Natural killer cell (primary cell): ENCODE measurements around the gene ACVR1C. TPM values are rescaled to one million over a fixed set of nuclear protein-coding genes. Genes with fewer than 3 reads are reported as not detected.

Experiments
- ATAC-seq, 3 donors: fragments of 150-1000 bp in 2 of 3; fragments of 200-7000 bp in 1 of 3; cut with Tn5 transposase; 1 replicate in 1 of 3; 2 replicates in 2 of 3; pipeline ENCODE4 v1.10.0; 2021; ENCODE audit warnings: mild to moderate bottlenecking in 2 of 3, moderate library complexity in 2 of 3
- DNase-seq, 2 donors: peaks; one replicate each; pipeline versions ENCODE4 v3.0.0 to v3.0.0-alpha.2; 2013 to 2021; ENCODE audit warnings: mixed read lengths in 1 of 2
- H3K27ac ChIP-seq: one replicate; pipeline ENCODE4 v1.5.1; 2013; ENCODE audit warnings: mild to moderate bottlenecking, low read length
- H3K27me3 ChIP-seq: one replicate; pipeline ENCODE4 v1.6.1; 2013; ENCODE audit warnings: low read length; ENCODE audit not compliant: control insufficient read depth, insufficient read depth
- H3K36me3 ChIP-seq: one replicate; pipeline ENCODE4 v1.6.1; 2013; ENCODE audit warnings: low read length; ENCODE audit not compliant: control insufficient read depth, insufficient read depth
- H3K4me1 ChIP-seq: one replicate; pipeline ENCODE4 v1.6.1; 2013; ENCODE audit warnings: low read length; ENCODE audit not compliant: control insufficient read depth, insufficient read depth
- H3K4me3 ChIP-seq: one replicate; pipeline ENCODE4 v1.5.1; 2013; ENCODE audit warnings: low read length
- H3K9me3 ChIP-seq: one replicate; pipeline ENCODE4 v1.6.1; 2013; ENCODE audit warnings: low read length; ENCODE audit not compliant: control insufficient read depth, insufficient read depth
- H3K27ac Mint-ChIP-seq, 2 donors: one replicate each; pipeline ENCODE4 v1.8.0; 2022; ENCODE audit warnings: mild to moderate bottlenecking in 2 of 2, mixed read lengths in 2 of 2, moderate library complexity in 1 of 2
- H3K27me3 Mint-ChIP-seq, 2 donors: one replicate each; pipeline ENCODE4 v1.8.0; 2022; ENCODE audit warnings: low read depth in 2 of 2, mixed read lengths in 2 of 2
- H3K36me3 Mint-ChIP-seq: one replicate; pipeline ENCODE4 v1.8.0; 2022; ENCODE audit warnings: mixed read lengths
- H3K4me1 Mint-ChIP-seq, 2 donors: one replicate each; pipeline ENCODE4 v1.8.0; 2022; ENCODE audit warnings: mixed read lengths in 2 of 2
- H3K4me3 Mint-ChIP-seq: one replicate; pipeline ENCODE4 v1.8.0; 2022; ENCODE audit warnings: mild to moderate bottlenecking, moderate library complexity, mixed read lengths
- H3K9me3 Mint-ChIP-seq, 2 donors: one replicate each; pipeline ENCODE4 v1.8.0; 2022; ENCODE audit warnings: mixed read lengths in 2 of 2
- CTCF ChIP-seq: fragments of 200-600 bp; IDR thresholded peaks from one replicate; pipeline ENCODE4 v1.8.0; 2022; ENCODE audit warnings: antibody characterized with exemption
- WGBS: methylation state at CpG from one replicate; pipeline ENCODE4 v1.1.7; 2013; ENCODE audit warnings: missing lambda C conversion rate; ENCODE audit not compliant: insufficient coverage; 5-methylcytosine and 5-hydroxymethylcytosine counted together
- intact Hi-C: fragments of 100-400 bp; cut with micrococcal nuclease; formaldehyde crosslinking; loops from one replicate; pipeline ENCODE4 v1.14.2; 2022
- total RNA-seq, 4 donors: library from RNA; stranded (reverse); fragments of 120-200 nt in 1 of 4; gene quantifications; one replicate each; pipeline versions ENCODE4 v1.2.3 to v1.2.4, GENCODE V29; 2013 to 2022

ACVR1C gene
- total RNA-seq, 3 donors from 2014 or later (not counting 1 experiment from before 2014, with no cell fraction given), result 0.05 to 0.45 (median 0.19) TPM

- Histone ChIP-seq H3K4me1 (peaks cover 4% of the 10 kb centered on the region), H3K27ac (no peak overlapping the region), H3K36me3 (no peaks in the 10 kb centered on the region), H3K9me3 (no peaks in the 10 kb centered on the region), H3K4me3 (no peak overlapping the region), H3K27me3 (no peaks in the 10 kb centered on the region)
- peaks cover 6 to 8% of the 10 kb centered on the region in 2 donors for H3K4me1 Mint-ChIP-seq
- H3K27me3 Mint-ChIP-seq, result no peaks in the 10 kb centered on the region
- intact Hi-C loops, result no loop called here
- no peak for ATAC-seq
- DNase-seq, result no peak
- no peak overlapping the region for H3K4me3 Mint-ChIP-seq
- no peaks in the 10 kb centered on the region for H3K9me3 Mint-ChIP-seq
- 90% methylated on average over 6 of the region's 7 CpGs for WGBS
- no peaks in the 10 kb centered on the region for H3K36me3 Mint-ChIP-seq
- no peak overlapping the region for H3K27ac Mint-ChIP-seq
- no peak for TF ChIP-seq CTCF
These were observed 149.3 kb downstream of the ACVR1C start for GRCh38 chr2:157479081-157480027.

GRCh38 chr2:157477919-157478318 lies 150.7 kb downstream of the ACVR1C start:
- H3K9me3 ChIP-seq, result no peaks in the 10 kb centered on the region
- Mint-ChIP-seq H3K27ac (no peak overlapping the region), H3K4me1 (peaks cover 6 to 8% of the 10 kb centered on the region in 2 donors), H3K27me3 (no peaks in the 10 kb centered on the region), H3K9me3 (no peaks in the 10 kb centered on the region), H3K36me3 (no peaks in the 10 kb centered on the region), H3K4me3 (no peak overlapping the region)
- intact Hi-C loops, result no loop called here
- H3K36me3 ChIP-seq, result no peaks in the 10 kb centered on the region
- no peak for ATAC-seq
- no peaks in the 10 kb centered on the region for H3K27me3 ChIP-seq
- H3K4me1 ChIP-seq, result peaks cover 4% of the 10 kb centered on the region
- H3K4me3 ChIP-seq, result no peak overlapping the region
- TF ChIP-seq CTCF, result no peak
- H3K27ac ChIP-seq, result no peak overlapping the region
- no peak for DNase-seq

GRCh38 chr2:157476953-157477709 lies 151.5 kb downstream of the ACVR1C start:
- peaks cover 4% of the 10 kb centered on the region for H3K4me1 ChIP-seq
- Mint-ChIP-seq H3K27me3 (no peaks in the 10 kb centered on the region), H3K9me3 (no peaks in the 10 kb centered on the region), H3K4me1 (peaks cover 6 to 8% of the 10 kb centered on the region in 2 donors), H3K36me3 (no peaks in the 10 kb centered on the region), H3K27ac (no peak overlapping the region), H3K4me3 (no peak overlapping the region)
- intact Hi-C loops, result no loop called here
- no peak for TF ChIP-seq CTCF
- H3K36me3 ChIP-seq, result no peaks in the 10 kb centered on the region
- ATAC-seq (no peak), DNase-seq (no peak)
- no peaks in the 10 kb centered on the region for H3K9me3 ChIP-seq
- no peaks in the 10 kb centered on the region for H3K27me3 ChIP-seq
- H3K4me3 ChIP-seq, result no peak overlapping the region
- H3K27ac ChIP-seq, result no peak overlapping the region

Other genes starting within 250 kb of the ACVR1C start
- 100 to 1,000 TPM; 276 to 363 (median 357) TPM for gene CYTIP, start 184.8 kb downstream of the ACVR1C start, total RNA-seq
- 1 to 10 TPM; 3.3 to 6.9 (median 6.1) TPM for gene ACVR1, start 247.5 kb upstream of the ACVR1C start, total RNA-seq